Stimulated activated CD8-positive, alpha-beta memory T cell treated with anti-CD3 and anti-CD28 coated beads, Interleukin-7, amount 100 ng/mL, for 48 hours (primary cell): ENCODE data around the gene OR6T1.

Experiments
- DNase-seq, 2 donors: peaks; one replicate each; pipeline ENCODE4 v3.0.0-alpha.2; 2020; ENCODE audit warnings: low read depth in 1 of 2; ENCODE audit errors: extremely low read depth in 1 of 2

The OR6T1 gene, protein sequence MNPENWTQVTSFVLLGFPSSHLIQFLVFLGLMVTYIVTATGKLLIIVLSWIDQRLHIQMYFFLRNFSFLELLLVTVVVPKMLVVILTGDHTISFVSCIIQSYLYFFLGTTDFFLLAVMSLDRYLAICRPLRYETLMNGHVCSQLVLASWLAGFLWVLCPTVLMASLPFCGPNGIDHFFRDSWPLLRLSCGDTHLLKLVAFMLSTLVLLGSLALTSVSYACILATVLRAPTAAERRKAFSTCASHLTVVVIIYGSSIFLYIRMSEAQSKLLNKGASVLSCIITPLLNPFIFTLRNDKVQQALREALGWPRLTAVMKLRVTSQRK

GRCh38 chr11:123943738-123944137, at the start of gene OR6T1:
Gene OR6T1 (minus strand): TSS chr11:123943838. CDS start chr11:123943838, 0 bp downstream.
- no peak for DNase-seq

DNA sequence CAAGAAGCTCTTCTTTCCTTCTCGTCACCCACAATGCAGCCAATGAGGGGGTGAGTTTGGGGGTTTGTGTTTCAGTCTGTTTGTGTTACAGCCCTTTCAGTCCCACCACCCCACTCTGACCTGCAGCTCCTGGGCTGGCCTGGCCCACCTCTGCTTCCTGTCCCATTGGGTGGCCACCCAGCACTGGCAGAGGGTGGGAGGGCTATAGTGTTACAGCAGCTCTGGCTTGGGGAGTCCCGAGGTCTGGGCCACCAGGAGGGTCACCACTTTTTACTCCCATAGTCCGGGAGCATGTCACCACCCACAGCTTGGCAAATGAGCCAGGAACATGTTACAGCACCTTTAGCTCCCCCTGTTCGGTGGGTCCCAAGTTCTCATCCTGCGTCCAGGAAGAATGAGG, 35.7 kb upstream of the OR6T1 start:
- no peak for DNase-seq

DNA sequence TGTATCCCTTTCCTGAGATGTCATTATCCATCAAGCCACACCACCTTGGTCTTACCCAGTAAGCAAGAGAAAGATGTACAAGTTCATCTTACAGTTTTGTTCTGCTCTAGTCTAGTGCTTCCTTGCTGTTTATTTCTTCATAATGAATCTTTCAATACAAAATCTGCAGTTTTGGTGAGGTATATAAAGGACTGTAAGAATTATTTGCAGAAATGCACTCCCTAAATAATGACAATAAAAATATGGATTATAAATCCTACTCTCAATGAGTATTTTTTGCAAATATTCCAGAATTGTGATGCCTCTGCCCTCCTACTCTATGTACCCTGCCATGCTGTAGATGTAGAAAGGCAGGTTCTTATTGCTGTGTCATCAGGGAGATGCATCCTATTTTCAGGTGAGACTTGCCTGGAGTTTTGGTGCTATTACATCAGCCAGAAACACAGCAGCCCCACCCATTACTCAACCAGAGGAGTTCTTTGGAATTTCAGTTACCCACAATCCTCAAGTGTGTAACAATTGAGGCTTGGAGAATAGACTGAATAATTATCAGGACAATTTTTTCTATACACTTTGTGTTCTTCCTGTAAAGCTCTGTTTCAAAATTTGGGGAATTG, 34.2 kb upstream of the OR6T1 start, which contains the start of gene OR10S1:
Gene OR10S1 (minus strand): TSS at position 51 of the 617 bp plus-strand sequence. CDS start 117 bp downstream, outside the sequence.
- DNase-seq, result no peak

DNA sequence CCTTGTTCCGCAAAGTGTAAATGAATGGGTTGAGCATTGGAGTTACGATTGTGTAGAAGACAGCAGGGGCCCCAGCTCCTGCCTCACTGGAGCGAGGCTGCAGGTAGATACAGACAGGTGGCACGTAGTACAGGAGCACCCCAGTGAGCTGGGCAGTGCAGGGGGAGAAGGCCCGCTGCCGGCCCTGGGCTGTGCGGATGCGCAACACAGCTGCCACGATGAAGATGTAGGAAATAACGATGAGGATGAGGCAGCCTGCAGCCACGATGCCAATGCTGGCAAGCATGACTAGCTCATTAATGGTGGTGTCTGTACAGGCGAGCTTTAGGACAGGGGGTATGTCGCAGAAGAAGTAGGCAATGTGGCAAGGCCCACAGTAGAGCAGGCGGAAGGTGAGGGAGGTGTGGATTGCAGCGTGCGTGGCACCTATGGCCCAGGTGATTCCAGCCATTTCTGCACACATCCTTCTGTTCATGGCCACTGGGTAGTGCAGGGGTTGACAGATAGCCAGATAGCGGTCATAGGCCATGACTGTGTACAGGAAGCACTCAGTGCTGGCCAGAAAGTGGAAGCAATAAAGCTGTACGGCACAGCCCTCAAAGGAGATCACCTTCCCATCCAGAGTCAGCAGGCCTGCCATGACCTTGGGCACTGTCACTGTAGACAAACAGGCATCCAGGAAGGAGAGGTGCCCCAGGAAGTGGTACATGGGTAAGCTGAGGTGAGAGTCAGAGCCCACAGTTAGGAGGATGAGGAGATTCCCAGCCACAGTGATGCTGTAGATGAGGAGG, 33.3 kb upstream of the OR6T1 start:
- no peak for DNase-seq

DNA sequence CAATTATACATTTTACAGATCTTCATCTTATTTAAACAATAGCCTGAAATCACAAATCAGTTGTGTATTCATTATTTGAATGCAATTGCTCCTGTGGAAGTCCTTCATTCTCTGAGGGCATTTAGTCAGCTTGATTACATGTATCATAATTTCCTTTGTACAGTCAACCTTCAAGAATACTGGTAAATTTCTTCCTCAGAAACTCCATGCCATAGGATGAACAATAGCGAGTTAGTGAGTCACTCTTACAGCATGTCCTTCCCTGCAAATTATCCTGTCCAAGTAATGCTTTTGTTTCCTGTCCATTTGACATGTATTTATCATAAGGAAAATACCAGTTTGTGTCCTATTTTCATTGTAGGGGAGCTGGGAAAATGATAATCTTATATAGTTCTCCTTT, 30.2 kb upstream of the OR6T1 start:
- no peak for DNase-seq

DNA sequence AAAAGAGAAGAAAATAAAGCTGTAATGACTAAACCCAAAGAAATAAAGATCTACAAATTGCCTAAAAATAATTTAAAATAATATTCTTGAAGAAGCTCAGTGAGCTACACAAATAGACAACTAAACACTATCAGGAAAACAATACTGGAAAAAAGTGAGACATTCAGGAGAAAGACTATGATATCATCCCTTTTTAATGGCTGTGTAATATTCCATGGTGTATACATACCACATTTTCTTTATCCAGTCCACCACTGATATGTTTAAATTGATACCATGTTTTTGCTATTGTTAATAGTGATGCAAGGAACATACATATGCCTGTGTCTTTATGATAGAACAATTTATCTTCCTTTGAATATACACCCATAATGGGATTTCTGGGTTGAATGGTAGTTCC, 13.1 kb upstream of the OR6T1 start:
- no peak for DNase-seq

GRCh38 chr11:123945132-123945531, 1.5 kb upstream of the OR6T1 start:
- no peak for DNase-seq

DNA sequence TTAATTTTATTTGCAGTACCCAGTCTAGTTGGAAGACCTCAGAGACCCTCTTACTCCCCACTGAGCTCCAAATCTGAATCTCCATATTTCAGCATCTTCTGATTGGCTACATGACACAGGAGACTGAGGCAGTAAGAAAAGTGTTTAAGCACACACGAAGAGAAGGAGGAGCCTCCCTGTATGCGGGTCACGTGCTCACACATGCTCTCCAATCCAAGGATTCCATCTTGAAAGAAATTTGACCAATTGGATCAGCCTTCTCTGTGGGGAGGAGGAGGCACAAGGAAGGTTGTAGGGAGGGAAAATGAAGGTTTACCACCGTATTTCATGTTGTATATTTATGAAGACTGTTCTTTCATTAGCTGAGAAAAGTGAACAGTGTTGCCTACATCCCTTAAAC, 1.2 kb downstream of the OR6T1 start:
- no peak for DNase-seq

GRCh38 chr11:123939317-123939716, 4.3 kb downstream of the OR6T1 start, which contains the start of gene OR4D5:
Gene OR4D5 (plus strand): TSS chr11:123939617. CDS start chr11:123939617, 0 bp downstream.
- DNase-seq, result no peak

DNA sequence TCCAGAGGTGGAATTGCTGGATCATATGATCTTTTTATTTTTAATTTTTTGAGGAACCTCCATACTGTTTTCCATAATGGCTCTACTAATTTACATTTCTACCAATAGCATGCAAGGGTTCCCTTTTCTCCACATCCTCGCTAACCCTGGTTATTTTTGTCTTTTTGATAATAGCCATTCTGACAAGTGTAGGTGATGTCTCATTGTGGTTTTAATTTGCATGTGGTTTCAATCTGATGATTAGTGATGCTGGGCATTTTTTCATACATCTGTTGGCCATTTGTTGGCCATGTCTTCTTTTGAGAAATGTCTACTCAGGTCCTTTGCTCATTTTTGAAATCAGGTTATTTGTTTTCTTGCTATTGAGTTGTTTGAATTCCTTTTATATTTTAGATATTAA, 19.6 kb downstream of the OR6T1 start:
- no peak for DNase-seq

DNA sequence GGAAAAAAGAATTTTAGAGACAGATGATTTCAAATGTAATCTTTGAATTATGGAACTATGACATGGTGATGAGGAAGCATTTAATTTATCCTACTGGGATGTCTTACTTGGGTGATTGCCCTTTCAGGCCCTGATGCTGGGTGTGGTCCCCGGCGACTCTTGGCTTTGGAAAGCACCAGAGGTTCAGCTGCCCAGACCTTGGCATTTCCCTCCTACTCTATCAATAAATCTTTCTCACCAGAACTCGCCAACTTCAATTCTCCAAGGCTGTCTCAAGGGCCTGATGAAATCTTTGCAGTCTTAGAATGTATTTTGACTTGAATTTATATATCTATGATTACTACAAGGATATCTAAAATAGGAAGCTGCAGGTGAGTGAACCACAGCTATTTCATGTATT, 22.7 kb downstream of the OR6T1 start:
- DNase-seq, result no peak

GRCh38 chr11:123905826-123906225, 37.8 kb downstream of the OR6T1 start:
- DNase-seq, result no peak

DNA sequence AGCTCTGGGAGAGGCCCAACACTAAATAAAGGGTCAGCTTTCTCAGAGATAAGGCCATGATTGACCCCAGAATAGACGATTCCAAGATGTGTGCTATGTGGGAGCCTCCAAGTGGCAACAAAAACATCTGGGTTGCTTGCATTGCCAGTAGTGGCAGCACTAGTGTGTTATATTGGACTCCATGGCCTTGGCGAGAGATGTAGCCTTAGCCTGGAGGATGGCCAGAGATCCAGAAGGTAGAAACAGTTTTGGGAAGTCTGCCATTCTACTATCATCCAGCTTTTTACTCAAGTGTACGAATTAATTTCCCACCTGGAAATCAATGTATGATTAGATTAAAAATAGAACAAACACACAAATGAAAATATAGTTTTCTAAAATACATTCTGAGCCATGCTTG, 38.7 kb downstream of the OR6T1 start:
- DNase-seq, result no peak

DNA sequence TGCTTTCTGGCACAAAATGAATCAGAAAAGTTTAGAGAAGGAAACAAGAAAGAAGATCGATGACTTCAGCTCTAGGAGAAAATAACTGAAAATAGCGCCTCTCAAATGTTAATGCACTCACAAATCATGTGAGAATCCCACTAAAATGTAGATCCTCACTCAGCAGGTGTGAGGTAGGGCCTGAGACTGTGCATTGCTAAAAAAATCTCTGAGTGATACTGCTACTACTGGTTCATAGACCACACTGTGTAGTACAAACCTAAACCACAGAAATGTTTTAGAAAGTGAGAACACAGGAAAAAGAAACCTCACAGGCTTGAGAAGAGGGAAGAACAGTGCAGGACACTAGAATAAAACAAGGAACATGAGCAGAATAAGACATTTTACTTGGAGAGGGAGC, 39.7 kb downstream of the OR6T1 start:
- DNase-seq, result no peak

DNA sequence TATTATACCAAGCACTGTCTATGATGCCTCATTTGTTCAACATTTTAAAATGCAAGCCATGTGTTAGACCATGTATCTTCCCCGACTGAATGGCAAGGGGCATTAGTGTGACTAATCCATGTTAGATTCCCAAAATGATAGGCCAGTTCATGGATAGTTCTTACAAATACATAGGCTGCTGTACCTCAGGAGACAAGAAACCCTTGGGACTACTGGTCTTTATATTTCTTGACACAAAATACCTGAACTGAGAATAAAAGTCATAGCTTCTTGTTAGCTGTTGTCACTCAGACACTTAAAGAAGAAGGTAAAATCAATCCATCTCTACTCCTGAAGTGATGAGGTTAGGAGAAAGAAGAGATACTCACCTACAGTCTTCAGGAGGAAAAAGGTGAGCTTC, 41.8 kb downstream of the OR6T1 start, which contains the start of gene OR8D4:
Gene OR8D4 (plus strand): TSS at position 301 of the 400 bp plus-strand sequence. CDS start 4,265 bp downstream, outside the sequence.
- DNase-seq, result no peak

DNA sequence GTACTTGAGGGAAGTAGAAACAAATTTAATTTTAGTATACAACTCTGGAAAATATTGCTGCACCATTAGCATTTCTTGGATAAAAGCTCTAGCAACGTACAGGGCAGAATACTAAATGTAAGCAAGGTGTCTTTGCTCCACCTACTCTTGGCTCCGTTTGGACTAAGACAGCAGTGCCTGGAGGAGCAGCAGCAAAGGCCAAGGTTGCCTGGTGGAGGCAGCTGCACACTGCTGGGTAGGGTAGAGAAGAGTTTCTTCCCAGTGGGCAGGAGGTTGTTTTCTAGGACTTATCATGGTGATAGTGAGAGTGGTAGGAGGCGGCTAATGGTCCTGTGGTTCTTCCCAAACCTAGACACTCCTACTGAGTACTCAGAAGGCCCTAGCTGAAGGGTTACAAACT, 43.8 kb downstream of the OR6T1 start:
- no peak for DNase-seq
